Nephron progenitor cell (in vitro differentiated cells): ENCODE results near the gene SLC1A1.

Experiments used
- DNase-seq: peaks from one replicate; pipeline ENCODE4 v3.0.0; 2021
- H3K27ac Mint-ChIP-seq: 2 replicates; pipeline ENCODE4 v1.8.0; 2021; ENCODE audit warnings: mild to moderate bottlenecking, moderate library complexity, mixed read lengths
- H3K27me3 Mint-ChIP-seq: 2 replicates; pipeline ENCODE4 v1.8.0; 2021; ENCODE audit warnings: mild to moderate bottlenecking, low read depth, mixed read lengths; ENCODE audit not compliant: poor library complexity
- H3K36me3 Mint-ChIP-seq: 2 replicates; pipeline ENCODE4 v1.8.0; 2021; ENCODE audit warnings: low read depth, mixed read lengths
- H3K4me1 Mint-ChIP-seq: 2 replicates; pipeline ENCODE4 v1.8.0; 2021; ENCODE audit warnings: mixed read lengths
- H3K4me3 Mint-ChIP-seq: 2 replicates; pipeline ENCODE4 v1.8.0; 2021; ENCODE audit warnings: mild to moderate bottlenecking, moderate library complexity, mixed read lengths
- H3K9me3 Mint-ChIP-seq: 2 replicates; pipeline ENCODE4 v1.8.0; 2021; ENCODE audit warnings: mild to moderate bottlenecking, moderate library complexity, mixed read lengths
- TF ChIP-seq, protein P1 (sequence below): fragments of 200-600 bp; sonication (generic); IDR thresholded peaks from 2 replicates; pipeline ENCODE4 v1.5.0; 2021; ENCODE audit warnings: antibody characterized with exemption

SLC1A1 gene

DNA sequence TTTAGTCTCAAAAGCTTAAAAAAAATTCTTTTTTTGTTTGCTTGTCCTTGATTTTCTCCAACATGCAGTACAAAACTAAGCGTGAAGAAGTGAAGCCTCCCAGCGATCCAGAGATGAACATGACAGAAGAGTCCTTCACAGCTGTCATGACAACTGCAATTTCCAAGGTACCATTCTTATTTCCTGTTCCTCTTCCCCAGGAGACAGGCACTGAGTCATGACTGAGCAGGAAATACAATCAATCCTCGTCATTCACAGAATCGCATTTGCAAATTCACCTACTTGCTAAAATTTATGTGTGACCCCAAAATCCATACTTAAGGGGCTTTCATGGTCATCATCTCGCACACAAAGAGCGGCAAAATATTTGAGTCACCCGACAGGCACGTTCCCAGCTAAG is 77.3 kb downstream of the SLC1A1 start:
- TF ChIP-seq, protein P1, sequence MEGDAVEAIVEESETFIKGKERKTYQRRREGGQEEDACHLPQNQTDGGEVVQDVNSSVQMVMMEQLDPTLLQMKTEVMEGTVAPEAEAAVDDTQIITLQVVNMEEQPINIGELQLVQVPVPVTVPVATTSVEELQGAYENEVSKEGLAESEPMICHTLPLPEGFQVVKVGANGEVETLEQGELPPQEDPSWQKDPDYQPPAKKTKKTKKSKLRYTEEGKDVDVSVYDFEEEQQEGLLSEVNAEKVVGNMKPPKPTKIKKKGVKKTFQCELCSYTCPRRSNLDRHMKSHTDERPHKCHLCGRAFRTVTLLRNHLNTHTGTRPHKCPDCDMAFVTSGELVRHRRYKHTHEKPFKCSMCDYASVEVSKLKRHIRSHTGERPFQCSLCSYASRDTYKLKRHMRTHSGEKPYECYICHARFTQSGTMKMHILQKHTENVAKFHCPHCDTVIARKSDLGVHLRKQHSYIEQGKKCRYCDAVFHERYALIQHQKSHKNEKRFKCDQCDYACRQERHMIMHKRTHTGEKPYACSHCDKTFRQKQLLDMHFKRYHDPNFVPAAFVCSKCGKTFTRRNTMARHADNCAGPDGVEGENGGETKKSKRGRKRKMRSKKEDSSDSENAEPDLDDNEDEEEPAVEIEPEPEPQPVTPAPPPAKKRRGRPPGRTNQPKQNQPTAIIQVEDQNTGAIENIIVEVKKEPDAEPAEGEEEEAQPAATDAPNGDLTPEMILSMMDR: no peak
- Mint-ChIP-seq H3K27me3 (no peaks in the 10 kb centered on the region), H3K27ac (no peak overlapping the region), H3K4me1 (no peaks in the 10 kb centered on the region), H3K9me3 (no peaks in the 10 kb centered on the region), H3K36me3 (no peaks in the 10 kb centered on the region), H3K4me3 (no peak overlapping the region)
- no peak for DNase-seq

DNA sequence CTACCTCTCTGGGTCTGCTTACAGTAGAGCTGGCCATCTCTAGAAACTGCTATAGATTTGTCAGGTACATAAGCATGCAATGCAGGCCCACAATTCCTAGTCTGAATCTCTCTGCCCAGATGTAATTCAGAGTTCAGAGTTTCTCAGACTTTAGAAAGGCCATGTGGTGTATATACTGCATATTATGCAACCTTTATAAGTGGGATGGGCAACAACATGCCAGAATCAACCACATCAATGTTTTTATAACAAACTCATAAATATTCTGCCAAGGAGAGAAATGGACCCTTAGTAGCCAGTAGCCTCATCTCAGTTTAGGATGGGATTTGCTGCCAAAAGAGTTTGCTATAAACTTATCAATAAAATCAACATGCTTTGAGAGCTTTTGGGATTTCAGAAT is 78.8 kb downstream of the SLC1A1 start:
- Mint-ChIP-seq H3K9me3 (no peaks in the 10 kb centered on the region), H3K27me3 (no peaks in the 10 kb centered on the region), H3K4me3 (no peak overlapping the region), H3K36me3 (no peaks in the 10 kb centered on the region), H3K4me1 (peaks cover 6% of the 10 kb centered on the region), H3K27ac (no peak overlapping the region)
- no peak for DNase-seq
- TF ChIP-seq, protein P1: no peak

DNA sequence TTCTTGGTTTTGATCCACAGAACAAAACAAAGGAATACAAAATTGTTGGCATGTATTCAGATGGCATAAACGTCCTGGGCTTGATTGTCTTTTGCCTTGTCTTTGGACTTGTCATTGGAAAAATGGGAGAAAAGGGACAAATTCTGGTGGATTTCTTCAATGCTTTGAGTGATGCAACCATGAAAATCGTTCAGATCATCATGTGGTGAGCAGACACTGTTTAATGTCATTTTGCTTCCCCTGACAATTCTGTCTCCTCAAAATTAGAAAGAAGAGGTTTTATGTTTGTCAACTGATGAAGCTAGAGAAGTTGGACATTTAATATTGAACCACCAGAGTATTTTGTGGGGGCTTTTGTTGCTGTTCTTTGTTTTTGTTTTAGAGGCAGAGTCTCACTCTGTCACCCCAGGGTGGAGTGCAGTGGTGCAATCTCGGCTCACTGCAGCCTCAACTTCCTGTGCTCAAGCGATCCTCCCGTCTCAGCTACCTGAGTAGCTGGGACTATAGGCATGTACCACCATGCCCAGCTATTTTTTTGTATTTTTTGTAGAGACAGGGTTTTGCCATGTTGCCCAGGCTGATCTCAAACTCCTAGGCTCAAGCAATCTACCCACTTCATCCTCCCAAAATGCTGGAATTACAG is 82.0 kb downstream of the SLC1A1 start:
- peaks cover 6% of the 10 kb centered on the region for H3K4me1 Mint-ChIP-seq
- TF ChIP-seq, protein P1: no peak

DNA sequence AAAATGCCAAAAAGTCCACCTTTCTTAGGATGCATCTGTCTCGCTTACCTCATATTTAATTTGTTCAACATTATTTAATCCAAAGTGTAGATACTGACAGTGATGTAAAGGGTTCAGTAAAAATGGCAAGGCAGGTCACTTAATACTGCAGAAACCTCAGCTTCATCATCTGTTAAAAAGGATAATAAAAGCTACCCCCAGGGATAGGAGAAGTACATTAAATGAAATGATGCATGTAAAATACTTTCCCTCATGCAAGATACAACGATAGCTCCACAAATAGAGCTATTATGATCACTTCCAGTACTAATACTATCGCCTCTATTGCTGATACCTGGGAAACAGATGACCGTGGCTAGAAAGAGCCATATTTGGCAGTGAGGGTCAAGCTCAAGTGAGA is 82.9 kb downstream of the SLC1A1 start:
- Mint-ChIP-seq H3K27ac (no peak overlapping the region), H3K4me3 (no peak overlapping the region), H3K9me3 (no peaks in the 10 kb centered on the region)

More for the DNA sequence above, 82.0 kb downstream of the SLC1A1 start:
- Mint-ChIP-seq H3K27ac (no peak overlapping the region), H3K4me3 (no peak overlapping the region), H3K9me3 (no peaks in the 10 kb centered on the region), H3K27me3 (no peaks in the 10 kb centered on the region), H3K36me3 (no peaks in the 10 kb centered on the region)
- no peak for DNase-seq

DNA sequence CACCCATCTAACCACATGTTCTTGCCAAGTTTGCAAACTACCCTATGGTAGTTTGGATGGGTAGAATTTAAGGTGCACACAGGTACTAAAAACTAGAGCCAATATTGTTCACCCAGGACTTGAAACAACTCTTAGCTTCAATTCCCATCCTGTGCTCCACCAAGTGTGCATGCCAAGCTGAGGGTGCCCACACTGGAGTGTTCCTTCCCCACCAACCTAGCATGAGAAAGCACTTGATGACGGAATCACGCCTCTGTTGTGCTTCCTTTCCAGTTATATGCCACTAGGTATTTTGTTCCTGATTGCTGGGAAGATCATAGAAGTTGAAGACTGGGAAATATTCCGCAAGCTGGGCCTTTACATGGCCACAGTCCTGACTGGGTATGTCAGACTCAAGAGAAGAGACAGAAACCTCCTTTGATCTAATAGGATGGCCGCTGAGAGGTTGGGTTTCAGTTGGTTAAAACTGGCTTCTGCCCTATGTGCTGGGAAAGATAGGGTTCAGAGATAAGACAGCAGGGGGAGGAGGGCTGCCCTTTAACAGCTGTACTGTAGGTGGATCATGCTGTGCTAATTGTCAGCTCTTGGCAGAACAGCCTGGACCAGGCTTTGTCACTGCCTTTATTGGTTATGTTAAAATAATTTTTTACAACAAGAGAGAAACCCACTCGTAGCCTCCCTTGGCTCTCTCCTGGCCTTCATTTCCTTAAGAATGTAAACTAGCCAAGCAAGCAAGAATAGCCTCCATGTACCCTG is 83.5 kb downstream of the SLC1A1 start:
- Mint-ChIP-seq H3K36me3 (no peaks in the 10 kb centered on the region), H3K4me3 (no peak overlapping the region), H3K4me1 (peaks cover 6% of the 10 kb centered on the region), H3K9me3 (no peaks in the 10 kb centered on the region), H3K27me3 (no peaks in the 10 kb centered on the region), H3K27ac (no peak overlapping the region)
- no peak for DNase-seq
- TF ChIP-seq, protein P1: no peak

More for the DNA sequence above, 82.9 kb downstream of the SLC1A1 start:
- Mint-ChIP-seq H3K36me3 (no peaks in the 10 kb centered on the region), H3K27me3 (no peaks in the 10 kb centered on the region), H3K4me1 (peaks cover 6% of the 10 kb centered on the region)
- TF ChIP-seq, protein P1: no peak
- no peak for DNase-seq
